Measurements from ENCODE around the gene BZW2. TPM values are rescaled to one million over a fixed set of nuclear protein-coding genes. Genes with fewer than 3 reads are reported as not detected.
"Not testable (repeated sequence)": the region's sequence is repeated elsewhere in the genome, so short reads cannot be mapped to it uniquely, and the experiment has no call there.

The BZW2 gene
- total RNA-seq, 2 experiments from 2014 or later = 118 to 122 TPM

DNA sequence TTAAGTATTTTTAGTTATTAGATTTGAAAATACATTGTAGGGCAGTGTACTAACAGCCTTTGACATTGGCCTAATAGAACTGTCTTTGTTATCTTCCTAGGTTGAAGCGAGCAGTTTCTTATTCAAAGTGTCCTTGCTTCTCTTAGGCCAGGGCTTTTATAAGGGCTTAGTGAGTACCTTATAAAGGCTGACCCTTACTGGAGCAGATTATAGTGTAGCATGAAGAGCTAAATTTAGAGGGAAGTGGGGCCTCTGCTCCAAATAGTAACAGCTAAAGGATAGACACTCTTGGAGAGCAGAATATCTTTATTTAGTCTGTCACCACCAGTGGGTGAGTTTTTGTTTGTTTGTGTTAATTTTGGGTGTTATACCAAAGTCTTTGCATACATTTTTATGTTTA lies 15.9 kb downstream of the BZW2 start:
- Mint-ChIP-seq H3K4me3 (no peak overlapping the region), H3K4me1 (ENCODE audit: low read depth) (peaks cover 28% of the 10 kb centered on the region), H3K27me3 (ENCODE audit: low read depth) (no peaks in the 10 kb centered on the region), H3K9me3 (no peaks in the 10 kb centered on the region), H3K27ac (no peak overlapping the region), H3K36me3 (ENCODE audit: low read depth) (peaks cover 20% of the 10 kb centered on the region)
- intact Hi-C loops (cut with micrococcal nuclease) = no loop called here
- DNase-seq = no peak
- CTCF ChIA-PET = interaction anchor here (0.6 kb wide), 1 partner anchor 256 kb away, joined by 3 read pairs; no protein-coding TSS in a partner anchor

DNA sequence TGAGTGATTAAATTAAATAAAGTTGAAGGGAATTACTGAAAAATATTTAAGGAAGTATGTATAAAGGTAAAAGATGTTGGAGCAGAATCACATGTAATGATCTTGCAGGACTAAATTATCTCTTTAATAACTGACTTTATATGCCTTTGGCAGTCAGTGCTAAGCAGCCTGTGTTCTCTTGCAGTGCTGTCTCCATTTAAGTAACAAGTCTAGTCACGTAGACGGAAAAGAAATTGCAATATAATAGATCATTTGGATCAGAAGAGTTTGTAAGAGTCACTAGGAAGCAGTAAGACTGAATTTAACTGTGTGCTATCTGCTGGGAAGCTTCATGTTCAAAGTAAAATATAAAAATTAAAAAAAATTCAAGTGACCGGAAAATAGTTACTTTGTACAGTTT lies 21.4 kb downstream of the BZW2 start:
- H3K4me1 Mint-ChIP-seq (ENCODE audit: low read depth) = peaks cover 30% of the 10 kb centered on the region
- no peaks in the 10 kb centered on the region for H3K27me3 Mint-ChIP-seq (ENCODE audit: low read depth)
- intact Hi-C loops (cut with micrococcal nuclease) = no loop called here
- no peak overlapping the region for H3K4me3 Mint-ChIP-seq
- DNase-seq = no peak
- no peaks in the 10 kb centered on the region for H3K9me3 Mint-ChIP-seq
- no peak overlapping the region for H3K27ac Mint-ChIP-seq
- CTCF ChIA-PET = no interaction called here
- peaks cover 52% of the 10 kb centered on the region for H3K36me3 Mint-ChIP-seq (ENCODE audit: low read depth)

DNA sequence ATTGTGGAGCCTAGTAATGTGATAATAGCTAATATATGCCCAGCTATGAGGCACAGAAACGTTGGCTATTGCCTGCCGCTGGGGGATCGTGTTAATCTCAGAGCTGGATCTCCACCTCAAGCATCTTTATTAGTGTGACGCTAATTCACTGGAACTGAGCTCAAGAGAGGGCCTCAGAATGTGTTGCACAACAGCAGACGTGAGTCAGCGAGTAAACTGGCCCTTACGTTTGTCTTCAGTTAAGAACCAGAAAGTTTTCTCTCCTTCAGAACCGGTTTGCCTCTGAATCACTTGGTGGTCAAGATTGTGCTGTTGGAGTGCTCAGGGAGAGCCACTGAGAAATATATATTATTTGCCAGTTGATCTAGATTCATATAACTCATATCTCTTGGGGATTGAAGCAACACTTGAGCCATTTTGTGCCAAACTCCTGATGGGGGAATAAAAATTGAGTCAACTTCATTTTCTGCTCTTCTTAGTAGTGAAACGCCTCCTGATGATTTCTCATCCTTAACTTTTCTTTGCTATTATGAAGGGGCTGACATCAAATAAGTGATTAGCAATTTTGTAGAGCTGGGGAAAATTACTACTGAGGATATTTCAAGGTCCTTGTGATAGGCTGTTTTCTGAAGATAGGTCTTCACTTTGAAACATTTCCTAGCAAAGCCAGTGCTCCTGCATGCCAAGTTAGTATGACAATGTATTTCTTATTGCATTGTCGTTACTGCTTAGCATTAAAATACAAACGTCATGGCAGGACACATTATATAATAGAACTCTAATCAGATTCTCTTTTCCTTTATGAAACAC lies 22.3 kb downstream of the BZW2 start:
- H3K27ac Mint-ChIP-seq = no peak overlapping the region
- no peak for DNase-seq
- intact Hi-C loops (cut with micrococcal nuclease) = no loop called here
- peaks cover 27% of the 10 kb centered on the region for H3K4me1 Mint-ChIP-seq (ENCODE audit: low read depth)
- H3K9me3 Mint-ChIP-seq = no peaks in the 10 kb centered on the region
- CTCF ChIA-PET = no interaction called here
- H3K4me3 Mint-ChIP-seq = no peak overlapping the region
- H3K27me3 Mint-ChIP-seq (ENCODE audit: low read depth) = no peaks in the 10 kb centered on the region
- peaks cover 56% of the 10 kb centered on the region for H3K36me3 Mint-ChIP-seq (ENCODE audit: low read depth)

DNA sequence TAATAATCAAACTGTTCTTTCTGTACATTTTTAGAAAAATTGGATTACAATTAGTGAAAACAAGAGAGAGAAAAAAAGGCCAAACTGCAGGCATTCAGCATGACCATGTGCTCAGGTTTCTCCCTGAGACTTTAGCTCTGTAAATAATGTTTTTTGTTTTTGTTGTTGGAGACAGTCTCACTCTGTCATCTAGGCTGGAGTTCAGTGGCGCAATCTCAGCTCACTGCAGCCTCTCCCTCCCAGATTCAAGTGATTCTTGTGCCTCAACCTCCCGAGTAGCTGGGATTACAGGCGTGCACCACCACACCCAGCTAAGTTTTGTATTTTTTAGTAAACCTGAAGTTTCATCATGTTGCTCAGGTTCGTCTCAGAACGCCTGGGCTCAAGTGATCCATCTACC lies 23.0 kb downstream of the BZW2 start:
- H3K27ac Mint-ChIP-seq = no peak overlapping the region
- H3K4me3 Mint-ChIP-seq = no peak overlapping the region
- DNase-seq = no peak
- peaks cover 56% of the 10 kb centered on the region for H3K36me3 Mint-ChIP-seq (ENCODE audit: low read depth)
- no peaks in the 10 kb centered on the region for H3K27me3 Mint-ChIP-seq (ENCODE audit: low read depth)
- H3K4me1 Mint-ChIP-seq (ENCODE audit: low read depth) = peaks cover 27% of the 10 kb centered on the region
- H3K9me3 Mint-ChIP-seq = no peaks in the 10 kb centered on the region
- intact Hi-C loops (cut with micrococcal nuclease) = no loop called here
- CTCF ChIA-PET = no interaction called here

DNA sequence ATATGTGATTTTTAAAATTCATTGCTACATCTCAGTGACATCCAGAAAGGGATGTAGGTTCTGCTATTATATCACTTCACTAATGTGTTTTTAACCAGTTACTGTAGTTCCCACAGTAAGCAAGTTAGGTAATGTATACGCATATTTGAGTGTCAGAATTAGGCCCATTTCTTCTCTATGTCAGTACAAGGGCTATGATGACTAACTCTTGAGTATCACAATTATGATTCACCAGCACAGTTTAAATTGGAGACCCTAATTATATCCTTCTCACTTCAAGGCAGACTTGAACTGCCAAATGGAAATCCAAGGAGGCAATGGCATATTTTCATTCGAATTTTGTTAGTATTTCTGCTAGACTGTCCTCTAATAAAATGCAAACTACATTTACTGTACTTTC lies 23.6 kb downstream of the BZW2 start:
- H3K36me3 Mint-ChIP-seq (ENCODE audit: low read depth) = peaks cover 53% of the 10 kb centered on the region
- intact Hi-C loops (cut with micrococcal nuclease) = no loop called here
- H3K27ac Mint-ChIP-seq = no peak overlapping the region
- CTCF ChIA-PET = no interaction called here
- H3K4me3 Mint-ChIP-seq = no peak overlapping the region
- no peaks in the 10 kb centered on the region for H3K9me3 Mint-ChIP-seq
- no peak for DNase-seq
- peaks cover 27% of the 10 kb centered on the region for H3K4me1 Mint-ChIP-seq (ENCODE audit: low read depth)
- H3K27me3 Mint-ChIP-seq (ENCODE audit: low read depth) = no peaks in the 10 kb centered on the region

DNA sequence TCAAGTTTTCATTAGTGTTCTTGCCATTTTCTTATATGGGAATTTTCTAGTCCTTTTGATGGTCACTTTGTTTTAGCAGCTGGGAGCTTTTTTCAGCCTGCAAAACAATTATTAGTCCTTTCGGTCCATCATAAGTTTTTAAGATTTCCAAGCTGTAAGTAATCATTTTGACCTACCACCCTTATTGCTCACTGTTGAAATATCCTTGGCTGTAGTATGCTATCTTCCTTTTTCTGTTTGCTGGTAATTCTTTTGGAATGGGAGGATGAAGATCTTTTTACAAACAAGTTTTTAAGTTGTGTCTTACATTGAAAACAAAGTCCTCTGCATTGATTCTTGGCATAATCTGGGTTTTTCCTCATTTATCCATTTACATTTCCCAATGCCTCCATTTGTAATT lies 24.0 kb downstream of the BZW2 start:
- H3K36me3 Mint-ChIP-seq (ENCODE audit: low read depth) = peaks cover 49% of the 10 kb centered on the region
- H3K27me3 Mint-ChIP-seq (ENCODE audit: low read depth) = no peaks in the 10 kb centered on the region
- no peak overlapping the region for H3K4me3 Mint-ChIP-seq
- no peak for DNase-seq
- H3K9me3 Mint-ChIP-seq = no peaks in the 10 kb centered on the region
- H3K27ac Mint-ChIP-seq = no peak overlapping the region
- H3K4me1 Mint-ChIP-seq (ENCODE audit: low read depth) = peaks cover 27% of the 10 kb centered on the region
- intact Hi-C loops (cut with micrococcal nuclease) = no loop called here
- CTCF ChIA-PET = no interaction called here

DNA sequence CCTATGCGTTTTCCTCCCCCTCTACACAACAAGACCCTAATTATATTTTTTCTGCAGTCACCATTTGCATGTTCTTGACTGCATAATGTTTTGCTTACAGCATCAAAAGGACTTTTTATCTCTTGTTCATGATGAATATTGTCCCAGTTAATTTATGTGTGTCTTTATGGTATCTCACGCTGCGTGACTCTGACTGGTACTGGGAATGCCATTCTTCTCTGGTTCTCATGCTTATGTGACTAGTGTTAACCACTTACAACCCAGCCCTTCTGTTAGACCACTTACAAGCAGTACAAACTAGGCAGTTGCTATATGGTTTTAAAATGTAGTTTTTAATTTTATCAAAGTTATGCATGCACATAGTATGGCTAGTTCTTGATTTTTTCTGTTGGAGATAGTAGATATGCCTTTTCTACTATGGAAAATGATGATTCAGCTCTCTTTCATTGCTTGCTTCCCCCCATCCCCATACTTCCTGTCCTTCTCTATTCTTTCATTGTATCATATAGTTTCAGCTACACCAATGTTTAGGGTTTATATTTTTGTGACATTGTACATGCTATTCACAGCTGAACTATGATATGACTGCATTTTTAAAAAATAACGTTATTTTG lies 24.9 kb downstream of the BZW2 start:
- H3K36me3 Mint-ChIP-seq (ENCODE audit: low read depth) = peaks cover 48% of the 10 kb centered on the region
- CTCF ChIA-PET = interaction anchor here (0.5 kb wide), 1 partner anchor 160 kb away, joined by 6 read pairs; no protein-coding TSS in a partner anchor

DNA sequence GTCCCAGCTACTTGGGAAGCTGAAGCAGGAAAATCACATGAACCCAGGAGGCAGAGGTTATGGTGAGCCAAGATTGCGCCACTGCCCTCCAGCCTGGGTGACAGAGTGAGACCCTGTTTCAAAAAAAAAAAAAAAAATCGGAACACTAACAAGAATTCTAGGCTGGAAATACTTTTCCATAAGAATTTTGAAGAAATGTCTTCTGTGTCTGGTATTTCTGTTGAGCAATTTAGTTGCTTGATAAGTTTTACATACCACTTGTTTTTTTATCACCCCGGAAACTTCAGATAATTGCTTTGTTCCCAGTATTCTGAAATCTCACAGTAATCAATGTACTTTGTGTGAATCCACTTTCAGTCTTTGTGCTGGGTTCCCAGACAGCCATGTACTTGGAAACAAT lies 25.8 kb downstream of the BZW2 start:
- CTCF ChIA-PET = no interaction called here
- intact Hi-C loops (cut with micrococcal nuclease) = no loop called here
- Mint-ChIP-seq H3K9me3 (no peaks in the 10 kb centered on the region), H3K4me1 (ENCODE audit: low read depth) (peaks cover 27% of the 10 kb centered on the region), H3K27me3 (ENCODE audit: low read depth) (no peaks in the 10 kb centered on the region), H3K36me3 (ENCODE audit: low read depth) (peaks cover 51% of the 10 kb centered on the region), H3K27ac (no peak overlapping the region), H3K4me3 (no peak overlapping the region)
- no peak for DNase-seq

More for the DNA sequence above, 24.9 kb downstream of the BZW2 start:
- Mint-ChIP-seq H3K4me3 (no peak overlapping the region), H3K4me1 (ENCODE audit: low read depth) (peaks cover 27% of the 10 kb centered on the region), H3K27me3 (ENCODE audit: low read depth) (no peaks in the 10 kb centered on the region), H3K27ac (no peak overlapping the region), H3K9me3 (no peaks in the 10 kb centered on the region)
- no peak for DNase-seq
- intact Hi-C loops (cut with micrococcal nuclease) = no loop called here

DNA sequence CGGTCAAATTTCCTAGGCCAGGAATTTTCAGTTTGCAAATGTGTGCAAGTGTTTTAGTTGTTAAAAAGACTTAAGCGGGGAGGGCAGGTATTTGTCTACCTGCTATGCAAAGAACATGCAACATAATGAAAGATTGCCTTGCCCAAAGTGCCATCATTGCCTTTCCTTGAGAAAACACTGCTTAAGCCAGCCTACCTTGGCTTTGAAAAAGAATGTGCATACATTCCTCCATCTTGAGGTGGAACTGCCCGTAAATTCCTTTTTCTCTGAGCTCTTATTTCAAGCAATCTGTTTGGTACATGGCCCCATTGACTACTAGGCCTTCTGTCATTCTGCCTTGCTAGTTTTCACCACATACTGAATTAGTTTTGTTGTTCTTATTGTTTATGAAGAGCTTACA lies 29.3 kb downstream of the BZW2 start:
- H3K36me3 Mint-ChIP-seq (ENCODE audit: low read depth) = peaks cover 45% of the 10 kb centered on the region
- CTCF ChIA-PET = interaction anchor here (0.7 kb wide), 2 partner anchors 21 to 53 kb away, joined by 3 to 4 read pairs; no protein-coding TSS in a partner anchor
- H3K27ac Mint-ChIP-seq = no peak overlapping the region
- no peak for DNase-seq
- H3K9me3 Mint-ChIP-seq = no peaks in the 10 kb centered on the region
- H3K27me3 Mint-ChIP-seq (ENCODE audit: low read depth) = no peaks in the 10 kb centered on the region
- no peak overlapping the region for H3K4me3 Mint-ChIP-seq
- peaks cover 11% of the 10 kb centered on the region for H3K4me1 Mint-ChIP-seq (ENCODE audit: low read depth)
- intact Hi-C loops (cut with micrococcal nuclease) = no loop called here

DNA sequence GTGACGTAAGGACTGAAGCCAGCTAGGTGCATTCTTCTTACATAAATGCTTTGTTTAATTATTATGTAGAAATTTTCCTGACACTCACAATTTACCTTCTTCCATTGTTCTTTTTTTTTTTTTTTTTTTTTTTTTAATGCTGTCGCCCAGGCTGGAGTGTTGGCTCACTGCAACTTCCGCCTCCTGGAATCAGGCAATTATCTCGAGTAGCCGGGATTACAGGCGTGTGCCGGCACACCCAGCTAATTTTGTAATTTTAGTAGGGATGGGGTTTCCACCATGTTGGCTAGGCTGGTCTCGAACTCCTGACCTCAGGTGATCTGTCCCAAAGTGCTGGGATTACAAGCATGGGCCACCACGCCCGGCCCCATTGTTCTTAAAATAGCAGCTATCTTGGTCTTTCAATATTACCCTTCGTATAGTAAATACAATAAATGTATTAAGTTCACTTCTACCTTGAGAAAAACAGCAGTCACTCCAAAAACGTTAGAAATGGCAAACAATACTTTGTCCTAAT lies 32.1 kb downstream of the BZW2 start:
- Mint-ChIP-seq H3K4me1 (ENCODE audit: low read depth) (no peaks in the 10 kb centered on the region), H3K27ac (no peak overlapping the region), H3K27me3 (ENCODE audit: low read depth) (no peaks in the 10 kb centered on the region), H3K9me3 (no peaks in the 10 kb centered on the region), H3K4me3 (no peak overlapping the region), H3K36me3 (ENCODE audit: low read depth) (peaks cover 49% of the 10 kb centered on the region)
- no peak for DNase-seq
- intact Hi-C loops (cut with micrococcal nuclease) = no loop called here
- CTCF ChIA-PET = no interaction called here

DNA sequence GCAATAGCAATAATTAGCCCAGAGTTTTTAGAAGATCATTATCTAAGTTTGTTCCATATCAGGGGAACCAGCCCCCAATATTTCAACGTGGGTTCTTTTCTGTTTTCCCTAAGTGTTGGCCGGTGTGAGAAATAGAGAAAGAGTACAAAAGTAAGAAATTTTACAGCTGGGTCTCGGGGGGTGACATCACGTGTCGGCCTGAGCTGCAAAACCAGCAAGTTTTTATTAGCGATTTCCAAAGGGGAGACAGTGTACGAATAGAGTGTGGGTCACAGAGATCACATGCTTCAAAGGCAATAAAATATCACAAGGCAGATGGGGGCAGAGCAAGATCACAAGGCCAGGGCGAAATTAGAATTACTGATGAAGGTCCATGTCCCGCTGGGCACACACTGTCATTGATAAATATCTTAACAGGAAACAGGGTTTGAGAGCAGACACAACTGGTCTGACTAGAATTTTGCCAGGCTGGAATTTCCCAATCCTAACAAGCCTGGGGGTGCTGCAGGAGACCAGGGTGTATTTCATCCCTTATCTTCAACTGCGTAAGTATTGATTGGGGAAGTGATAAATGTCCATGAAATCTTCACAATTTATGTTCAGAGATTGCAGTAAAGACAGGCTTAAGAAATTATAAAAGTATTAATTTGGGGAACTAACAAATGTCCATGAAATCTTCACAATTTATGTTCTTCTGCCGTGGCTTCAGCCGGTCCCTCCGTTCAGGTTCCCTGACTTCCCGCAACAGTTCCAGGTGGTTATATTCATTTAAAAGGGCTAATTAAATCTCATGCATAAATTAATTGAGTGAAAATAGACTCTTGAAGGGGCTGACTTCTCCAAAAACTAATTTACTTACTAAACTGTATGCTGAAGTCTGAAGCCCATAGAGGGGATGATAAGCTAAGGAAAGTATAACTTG lies 32.9 kb downstream of the BZW2 start:
- H3K27me3 Mint-ChIP-seq (ENCODE audit: low read depth); H3K27ac Mint-ChIP-seq; H3K4me1 Mint-ChIP-seq (ENCODE audit: low read depth); intact Hi-C loops (cut with micrococcal nuclease); H3K4me3 Mint-ChIP-seq; DNase-seq; H3K9me3 Mint-ChIP-seq; CTCF ChIA-PET: not testable (repeated sequence)
- peaks cover 53% of the 10 kb centered on the region for H3K36me3 Mint-ChIP-seq (ENCODE audit: low read depth)

DNA sequence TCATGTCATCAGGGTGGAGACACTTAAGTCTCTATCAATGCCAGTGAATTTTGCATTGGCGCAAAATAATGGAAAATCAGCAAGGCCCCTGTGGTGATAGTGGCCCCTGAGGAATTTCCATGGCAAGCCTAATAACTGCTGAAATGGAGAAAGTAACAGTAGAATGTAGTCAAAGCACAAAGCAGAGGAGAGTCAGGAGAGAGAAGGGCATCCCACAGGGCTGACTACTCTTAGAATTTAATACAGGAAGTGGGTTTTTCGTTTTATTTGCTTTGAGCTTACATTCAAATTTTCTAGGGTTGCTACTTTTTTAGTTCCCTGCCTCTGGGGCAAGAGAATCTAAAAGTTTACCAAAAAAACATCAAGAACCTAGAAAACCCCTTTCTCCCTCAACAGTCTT lies 39.0 kb downstream of the BZW2 start:
- H3K27me3 Mint-ChIP-seq (ENCODE audit: low read depth) = no peaks in the 10 kb centered on the region
- peaks cover 52% of the 10 kb centered on the region for H3K36me3 Mint-ChIP-seq (ENCODE audit: low read depth)
- CTCF ChIA-PET = interaction anchor here (0.7 to 1.1 kb wide), 2 partner anchors 120 to 1255 kb away, joined by 3 read pairs; no protein-coding TSS in a partner anchor
- peak overlapping the region; percentile 51 for H3K27ac Mint-ChIP-seq
- DNase-seq = no peak
- no peak overlapping the region for H3K4me3 Mint-ChIP-seq
- H3K4me1 Mint-ChIP-seq (ENCODE audit: low read depth) = peaks cover 13% of the 10 kb centered on the region
- intact Hi-C loops (cut with micrococcal nuclease) = no loop called here
- no peaks in the 10 kb centered on the region for H3K9me3 Mint-ChIP-seq

All from activated naive CD4-positive, alpha-beta T cell treated with anti-CD3 and anti-CD28 coated beads for 36 hours (primary cell).